Mononuclear cell (primary cell): ENCODE data around the gene RMND5A. TPM values are rescaled to one million over a fixed set of nuclear protein-coding genes. Genes with fewer than 3 reads are reported as not detected.
A peak's percentile ranks its signal among the peaks of the same experiment; 100 is the strongest.
"Not testable (repeated sequence)": the region's sequence is repeated elsewhere in the genome, so short reads cannot be mapped to it uniquely, and the experiment has no call there.

Experiments
- H3K27me3 ChIP-seq: 2 replicates; pipeline ENCODE4 v1.6.0; 2011; ENCODE audit warnings: low read length, control low read depth; ENCODE audit not compliant: insufficient read depth
- H3K4me1 ChIP-seq: 2 replicates; pipeline ENCODE4 v1.5.1; 2011; ENCODE audit warnings: mild to moderate bottlenecking, low read length, control low read depth; ENCODE audit not compliant: insufficient read depth
- H3K4me3 ChIP-seq: 2 replicates; pipeline ENCODE4 v1.5.1; 2011; ENCODE audit warnings: mild to moderate bottlenecking, low read length, moderate library complexity
- H3K9me3 ChIP-seq: 2 replicates; pipeline ENCODE4 v1.5.1; 2011; ENCODE audit warnings: low read depth, mild to moderate bottlenecking, control low read depth, low read length
- total RNA-seq: library from RNA; depleted of rRNA; stranded (reverse); fragments of >200 nt; gene quantifications from one replicate; pipeline ENCODE4 v1.2.3, GENCODE V29; 2012

RMND5A gene, protein sequence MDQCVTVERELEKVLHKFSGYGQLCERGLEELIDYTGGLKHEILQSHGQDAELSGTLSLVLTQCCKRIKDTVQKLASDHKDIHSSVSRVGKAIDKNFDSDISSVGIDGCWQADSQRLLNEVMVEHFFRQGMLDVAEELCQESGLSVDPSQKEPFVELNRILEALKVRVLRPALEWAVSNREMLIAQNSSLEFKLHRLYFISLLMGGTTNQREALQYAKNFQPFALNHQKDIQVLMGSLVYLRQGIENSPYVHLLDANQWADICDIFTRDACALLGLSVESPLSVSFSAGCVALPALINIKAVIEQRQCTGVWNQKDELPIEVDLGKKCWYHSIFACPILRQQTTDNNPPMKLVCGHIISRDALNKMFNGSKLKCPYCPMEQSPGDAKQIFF
- 47.1 TPM for total RNA-seq

DNA sequence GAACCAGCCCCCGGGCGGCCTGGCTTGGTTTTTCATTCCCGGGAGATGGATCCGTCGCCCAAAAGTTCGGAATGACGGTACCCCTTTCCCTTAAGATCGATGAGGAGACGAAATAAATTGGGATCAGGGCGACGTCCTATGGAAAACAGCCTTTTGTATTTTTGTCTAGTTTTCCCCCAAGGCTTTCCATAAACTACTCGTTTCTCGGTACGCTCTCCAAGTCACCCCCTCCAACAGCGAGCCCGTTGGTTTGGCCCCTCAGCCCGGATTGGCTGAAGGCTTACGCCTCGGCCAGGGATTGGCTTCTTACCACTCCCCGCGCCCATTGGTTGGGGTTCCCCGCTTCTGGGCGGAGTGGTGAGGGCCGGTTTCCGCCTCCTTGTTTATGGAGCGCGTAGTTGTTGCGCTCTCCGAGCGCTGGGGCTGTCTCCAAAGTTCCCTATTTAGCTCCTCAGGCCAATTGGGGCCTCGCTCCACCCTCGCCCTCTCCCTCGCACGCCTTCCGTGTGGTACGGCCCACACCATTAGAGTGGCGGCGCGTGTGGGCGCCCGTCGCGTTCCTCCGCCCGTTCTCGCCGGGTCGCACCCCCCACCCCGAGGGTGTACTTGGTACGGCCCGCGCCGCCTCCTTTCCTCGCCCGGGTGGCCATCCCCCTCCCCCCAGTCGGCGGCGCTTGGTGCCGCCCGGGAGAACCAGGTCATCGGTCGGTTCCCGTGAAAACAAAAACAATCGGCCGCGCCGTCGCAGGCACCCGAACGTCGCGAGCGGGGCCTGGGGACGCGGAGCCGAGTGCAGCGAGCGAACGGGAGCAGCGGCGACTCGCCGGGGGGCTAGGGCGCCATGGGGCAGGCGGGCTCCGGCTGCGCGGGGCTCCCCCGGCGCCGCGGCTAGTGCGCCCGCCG is at the start of gene RMND5A:
RMND5A (plus strand) TSS at position 655 of the 903 bp plus-strand sequence. CDS start 377 bp downstream, outside the sequence.
- not testable (repeated sequence) for H3K9me3 ChIP-seq, H3K4me1 ChIP-seq, H3K27me3 ChIP-seq
- H3K4me3 ChIP-seq: peak within 1 kb of the TSS; percentile 48

DNA sequence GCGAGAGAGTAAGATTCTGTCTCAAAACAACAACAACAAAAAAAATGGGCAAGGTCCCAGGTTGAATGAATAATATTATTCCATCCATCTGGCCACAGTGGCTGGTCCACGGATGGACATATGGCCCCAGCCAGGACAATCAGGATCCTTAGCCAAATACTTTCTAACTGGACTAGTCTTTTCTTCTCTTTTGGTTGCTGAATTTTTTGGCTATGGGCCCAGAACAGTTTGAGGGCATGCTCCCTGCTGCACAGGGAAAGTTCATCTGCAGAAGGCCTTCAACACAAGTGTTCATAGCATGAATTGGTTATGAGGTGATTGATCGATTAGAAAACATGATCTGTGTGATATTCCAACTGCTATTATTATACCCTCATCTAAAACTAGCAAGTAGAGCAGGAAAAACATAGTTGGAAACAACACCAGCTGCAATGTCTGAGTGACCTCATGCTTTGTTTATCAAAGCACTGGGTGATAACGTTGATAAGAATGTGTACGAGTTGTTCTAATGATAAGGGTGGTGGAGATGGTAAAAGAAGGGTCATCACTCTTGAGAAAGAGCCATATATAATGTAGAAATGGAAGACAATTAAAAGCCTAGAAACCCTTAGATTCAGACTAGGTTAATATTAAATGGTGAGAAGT is 48.6 kb upstream of the RMND5A start:
- Histone ChIP-seq H3K4me3 (no peak overlapping the region), H3K9me3 (no peaks in the 10 kb centered on the region), H3K4me1 (no peaks in the 10 kb centered on the region), H3K27me3 (no peaks in the 10 kb centered on the region)

DNA sequence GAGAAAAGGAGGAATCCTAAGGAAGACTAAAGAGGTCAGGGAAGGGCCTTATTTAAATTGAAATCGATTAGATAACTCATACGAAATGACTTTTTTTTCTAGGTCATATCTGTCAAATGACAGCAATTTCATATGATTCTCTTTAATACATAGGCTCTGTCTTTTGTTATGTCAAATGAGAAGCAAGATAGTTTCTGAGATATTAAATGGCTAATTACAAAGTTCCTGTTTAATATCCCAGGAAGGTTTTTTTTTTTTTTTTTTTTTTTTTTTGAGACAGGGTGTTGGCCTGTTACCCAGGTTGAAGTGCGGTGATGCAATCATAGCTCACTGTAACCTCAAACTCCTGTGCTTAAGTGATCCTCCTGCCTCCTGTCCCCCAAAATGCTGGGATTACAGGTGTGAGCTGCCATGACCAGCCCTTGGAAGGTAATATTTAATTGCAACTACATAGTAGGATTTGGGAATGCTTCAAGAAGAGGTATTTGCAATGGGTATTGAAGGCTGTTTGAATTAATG is 48.0 kb upstream of the RMND5A start:
- Histone ChIP-seq H3K4me3 (no peak overlapping the region), H3K27me3 (no peaks in the 10 kb centered on the region), H3K9me3 (no peaks in the 10 kb centered on the region), H3K4me1 (no peaks in the 10 kb centered on the region)

DNA sequence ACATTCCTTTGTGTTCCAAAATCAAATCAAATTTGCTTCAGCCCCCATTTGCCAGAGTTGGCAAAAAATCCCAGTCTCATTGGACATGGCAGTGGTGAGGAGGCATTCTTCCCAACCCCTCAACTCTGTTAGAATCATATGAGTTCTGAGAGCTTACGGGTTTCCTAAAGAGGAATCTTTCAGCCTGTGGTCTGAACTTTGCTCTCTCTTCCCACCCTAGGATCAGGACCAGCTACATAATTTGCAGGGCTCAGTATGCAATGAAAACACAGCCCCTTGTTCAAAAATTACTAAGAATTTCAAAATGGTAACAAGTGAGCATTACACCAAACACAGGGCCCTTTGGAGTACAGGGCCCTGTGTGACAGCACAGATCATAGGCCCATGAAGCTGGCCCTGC is 47.1 kb upstream of the RMND5A start:
- Histone ChIP-seq H3K4me1 (no peaks in the 10 kb centered on the region), H3K4me3 (no peak overlapping the region), H3K27me3 (no peaks in the 10 kb centered on the region), H3K9me3 (no peaks in the 10 kb centered on the region)

DNA sequence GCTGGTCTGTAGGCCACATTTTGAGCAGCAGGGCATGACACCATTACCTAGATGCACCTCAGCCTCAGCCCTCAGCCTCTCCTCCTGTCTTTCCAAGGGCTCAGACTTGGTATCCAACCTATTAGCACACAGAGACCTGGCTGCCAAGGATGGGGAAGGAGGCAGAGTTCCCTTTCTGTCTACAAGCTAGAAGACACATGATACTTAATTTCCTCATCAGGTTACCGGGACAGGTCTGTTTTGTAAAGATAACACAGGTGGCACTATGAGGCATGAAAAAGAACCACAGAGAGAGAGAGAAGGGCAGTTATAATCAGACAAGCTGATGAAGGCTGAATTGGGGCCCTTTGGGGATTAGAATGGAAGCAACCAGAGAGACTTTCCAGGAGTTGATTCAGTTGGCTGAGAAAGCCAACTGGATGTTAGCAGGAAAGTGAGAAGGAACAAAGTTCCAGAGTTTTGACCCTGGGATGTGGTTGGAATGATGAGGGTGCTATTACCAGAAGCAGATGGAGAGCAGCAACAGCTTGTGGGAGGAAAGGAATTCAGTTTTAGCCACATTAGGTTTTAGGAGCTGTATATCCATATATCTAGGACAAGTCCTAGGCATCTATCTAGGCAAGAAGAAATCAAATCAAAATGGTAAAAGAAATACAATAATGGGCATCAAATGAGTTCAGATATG is 46.0 kb upstream of the RMND5A start:
- Histone ChIP-seq H3K27me3 (no peaks in the 10 kb centered on the region), H3K9me3 (no peaks in the 10 kb centered on the region), H3K4me3 (no peak overlapping the region), H3K4me1 (no peaks in the 10 kb centered on the region)

DNA sequence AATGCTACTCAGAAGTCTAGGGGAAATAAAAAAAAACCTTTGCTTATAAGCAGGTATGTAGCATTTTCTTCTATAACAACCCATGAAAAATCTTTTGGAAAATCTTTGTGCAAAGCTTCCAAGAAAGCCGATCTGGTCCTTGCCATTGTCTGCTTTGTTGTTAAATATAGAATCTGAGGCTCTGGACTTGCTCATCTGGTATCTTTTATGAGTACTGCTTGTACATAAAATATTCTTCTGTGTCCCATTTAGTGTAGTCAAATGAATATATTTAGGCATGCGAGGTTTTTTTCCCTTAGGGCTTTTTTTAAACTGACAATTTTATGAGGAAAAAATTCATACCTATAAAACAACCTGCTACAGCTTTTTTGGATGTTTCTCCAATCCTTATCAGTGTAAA is 45.0 kb upstream of the RMND5A start:
- no peaks in the 10 kb centered on the region for H3K4me1 ChIP-seq
- H3K9me3 ChIP-seq: no peaks in the 10 kb centered on the region
- no peak overlapping the region for H3K4me3 ChIP-seq
- no peaks in the 10 kb centered on the region for H3K27me3 ChIP-seq

DNA sequence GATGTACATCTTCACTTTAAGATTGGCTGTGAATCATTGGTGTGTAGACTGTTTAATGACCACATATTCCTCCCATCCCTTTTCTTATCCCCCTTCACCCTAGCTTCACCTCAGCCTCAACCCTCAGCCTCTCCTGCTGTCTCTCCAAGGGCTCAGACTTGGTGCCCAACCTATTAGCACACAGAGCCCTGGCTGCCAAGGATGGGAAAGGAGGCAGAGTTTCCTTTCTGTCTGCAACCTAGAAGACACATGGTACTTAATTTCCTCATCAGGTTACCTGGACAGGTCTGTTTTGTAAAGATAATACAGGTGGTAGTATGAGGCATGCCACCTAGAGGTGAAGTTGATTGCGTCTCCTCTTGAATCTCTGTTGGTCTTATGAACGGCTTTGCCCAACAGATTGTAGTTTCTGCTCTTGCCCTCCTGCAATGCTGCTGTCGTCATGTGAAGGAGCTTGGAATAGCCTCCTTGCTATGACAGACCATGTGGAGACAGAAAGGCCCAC is 44.5 kb upstream of the RMND5A start:
- Histone ChIP-seq H3K4me1 (no peaks in the 10 kb centered on the region), H3K4me3 (no peak overlapping the region), H3K9me3 (no peaks in the 10 kb centered on the region), H3K27me3 (no peaks in the 10 kb centered on the region)

DNA sequence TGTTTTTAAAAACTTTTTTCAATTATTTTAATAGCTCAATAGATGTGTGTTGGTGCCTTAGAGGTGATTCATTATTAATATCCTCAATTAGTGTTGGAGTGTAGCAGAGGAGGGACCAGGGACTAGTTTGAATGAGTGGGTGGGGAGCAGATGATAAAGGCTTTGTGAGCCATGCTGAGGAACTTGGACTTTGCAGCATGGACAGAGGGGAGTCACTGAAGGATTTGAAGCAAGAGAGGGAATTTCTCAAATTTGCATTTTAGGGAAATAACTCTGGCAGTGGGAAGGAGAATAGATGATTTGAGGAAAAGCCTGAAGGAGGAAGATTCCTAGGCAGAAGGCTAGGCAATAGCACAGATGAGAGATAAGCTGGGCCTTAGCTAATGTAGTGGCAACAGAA is 42.3 kb upstream of the RMND5A start:
- Histone ChIP-seq H3K27me3 (no peaks in the 10 kb centered on the region), H3K4me3 (no peak overlapping the region), H3K4me1 (no peaks in the 10 kb centered on the region), H3K9me3 (no peaks in the 10 kb centered on the region)

DNA sequence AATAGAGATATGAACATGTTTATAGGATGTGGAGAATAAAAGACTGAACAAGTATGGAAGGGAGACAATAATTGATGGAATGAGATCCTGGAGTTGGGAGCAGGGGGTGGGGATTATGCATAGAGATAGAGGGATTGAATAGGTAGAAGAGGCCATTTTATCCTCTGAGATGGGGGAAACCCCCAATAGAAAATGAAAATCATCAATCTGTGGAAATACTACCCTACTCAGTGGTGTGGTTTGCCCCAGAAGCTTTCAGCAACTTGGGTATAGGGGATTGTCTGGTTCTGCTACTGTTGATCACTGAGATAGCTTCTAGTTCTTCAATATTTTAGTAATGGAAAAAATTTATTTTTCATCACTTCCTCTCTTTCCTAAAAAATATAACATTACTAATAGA is 41.1 kb upstream of the RMND5A start:
- H3K9me3 ChIP-seq: no peaks in the 10 kb centered on the region
- no peak overlapping the region for H3K4me3 ChIP-seq
- H3K4me1 ChIP-seq: no peaks in the 10 kb centered on the region
- H3K27me3 ChIP-seq: no peaks in the 10 kb centered on the region

DNA sequence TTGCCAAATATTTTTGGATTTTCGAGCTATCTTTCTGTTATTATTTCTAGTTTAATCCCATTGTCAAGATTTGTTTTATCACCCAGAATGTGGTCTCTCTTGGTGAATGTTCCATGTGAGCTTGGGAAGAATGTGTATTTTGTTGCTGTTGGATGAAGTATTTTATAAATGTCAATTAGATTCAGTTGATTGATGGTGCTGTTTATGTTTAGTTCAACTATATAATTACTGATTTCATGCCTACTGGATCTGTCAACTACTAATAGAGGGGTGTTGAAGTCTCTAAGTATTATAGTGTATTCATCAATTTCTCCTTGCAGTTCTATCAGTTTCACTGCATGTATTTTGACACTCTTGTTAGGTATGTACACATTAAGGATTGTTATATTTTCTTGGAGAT is 34.7 kb upstream of the RMND5A start:
- Histone ChIP-seq H3K4me1 (no peaks in the 10 kb centered on the region), H3K9me3 (no peaks in the 10 kb centered on the region), H3K4me3 (no peak overlapping the region), H3K27me3 (no peaks in the 10 kb centered on the region)

DNA sequence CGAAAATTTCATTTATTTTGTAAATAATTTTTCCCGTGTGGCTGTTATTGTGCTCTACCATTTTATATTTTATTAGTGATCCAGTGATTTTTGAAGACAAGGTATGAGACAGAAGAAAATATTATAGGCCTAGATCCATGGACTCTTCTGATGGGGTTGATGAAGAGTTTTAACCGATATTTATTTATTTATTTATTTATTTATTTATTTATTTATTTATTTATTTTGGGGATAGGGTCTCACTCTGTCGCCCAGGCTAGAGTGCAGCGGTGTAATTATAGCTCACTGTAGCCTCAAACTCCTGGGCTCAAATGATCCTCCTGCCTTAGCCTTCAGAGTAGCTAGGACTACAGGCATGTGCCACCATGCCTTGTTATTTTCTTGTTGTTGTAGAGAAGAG is 33.6 kb upstream of the RMND5A start:
- Histone ChIP-seq H3K27me3 (no peaks in the 10 kb centered on the region), H3K9me3 (no peaks in the 10 kb centered on the region)

DNA sequence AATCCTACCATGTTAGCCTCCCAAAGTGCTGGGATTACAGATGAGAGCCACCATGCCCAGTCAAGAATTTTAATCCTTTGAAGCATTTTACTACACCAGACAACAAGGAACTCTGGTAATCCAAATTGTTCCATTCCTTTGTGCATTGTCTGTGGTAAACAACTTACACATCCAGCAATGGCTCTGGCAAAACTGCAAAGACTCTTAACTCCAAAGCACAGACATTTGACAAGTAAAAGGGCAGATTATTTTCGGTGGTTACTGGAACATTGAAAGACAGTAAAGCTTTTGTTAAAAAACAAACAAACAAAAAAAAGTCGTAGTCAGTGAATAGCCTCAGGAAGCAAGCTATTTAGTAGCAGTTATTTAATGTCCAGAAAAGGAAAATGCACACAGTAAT is 33.2 kb upstream of the RMND5A start:
- Histone ChIP-seq H3K27me3 (no peaks in the 10 kb centered on the region), H3K9me3 (no peaks in the 10 kb centered on the region), H3K4me1 (no peaks in the 10 kb centered on the region), H3K4me3 (no peak overlapping the region)

More for the DNA sequence above, 33.6 kb upstream of the RMND5A start:
- no peak overlapping the region for H3K4me3 ChIP-seq
- no peaks in the 10 kb centered on the region for H3K4me1 ChIP-seq

DNA sequence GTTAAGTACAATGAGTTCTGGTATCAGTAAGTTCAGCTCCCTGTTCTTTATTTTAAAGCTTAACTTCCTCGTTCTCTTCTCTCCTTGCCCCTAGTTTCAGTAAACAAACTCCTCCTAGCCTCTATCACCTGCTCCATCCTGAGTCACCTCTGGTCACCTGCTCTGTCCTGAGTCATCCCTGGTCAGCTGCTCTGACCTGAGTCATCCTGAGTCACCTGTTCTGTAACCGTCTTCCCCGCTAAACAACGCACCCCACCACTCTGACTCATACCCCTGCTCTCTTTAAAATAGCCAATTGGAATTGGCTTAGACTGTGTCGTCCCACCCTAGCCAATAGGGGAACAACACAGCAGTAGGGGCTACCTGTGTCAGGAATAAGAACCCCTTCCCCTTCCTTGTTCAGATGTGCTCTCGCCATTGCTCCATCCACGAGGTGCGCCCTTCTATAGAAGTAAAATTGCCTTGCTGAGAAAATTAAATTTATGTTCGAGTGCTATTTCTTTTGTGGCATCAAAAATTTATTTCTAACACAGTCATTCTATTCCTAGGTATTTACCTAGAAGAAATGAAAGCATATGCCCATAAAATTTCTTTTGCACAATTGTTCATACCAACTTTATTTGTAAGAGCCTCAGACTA is 24.9 kb upstream of the RMND5A start:
- Histone ChIP-seq H3K4me1 (peaks cover 5% of the 10 kb centered on the region), H3K9me3 (peaks cover 6% of the 10 kb centered on the region), H3K27me3 (no peaks in the 10 kb centered on the region), H3K4me3 (no peak overlapping the region)

DNA sequence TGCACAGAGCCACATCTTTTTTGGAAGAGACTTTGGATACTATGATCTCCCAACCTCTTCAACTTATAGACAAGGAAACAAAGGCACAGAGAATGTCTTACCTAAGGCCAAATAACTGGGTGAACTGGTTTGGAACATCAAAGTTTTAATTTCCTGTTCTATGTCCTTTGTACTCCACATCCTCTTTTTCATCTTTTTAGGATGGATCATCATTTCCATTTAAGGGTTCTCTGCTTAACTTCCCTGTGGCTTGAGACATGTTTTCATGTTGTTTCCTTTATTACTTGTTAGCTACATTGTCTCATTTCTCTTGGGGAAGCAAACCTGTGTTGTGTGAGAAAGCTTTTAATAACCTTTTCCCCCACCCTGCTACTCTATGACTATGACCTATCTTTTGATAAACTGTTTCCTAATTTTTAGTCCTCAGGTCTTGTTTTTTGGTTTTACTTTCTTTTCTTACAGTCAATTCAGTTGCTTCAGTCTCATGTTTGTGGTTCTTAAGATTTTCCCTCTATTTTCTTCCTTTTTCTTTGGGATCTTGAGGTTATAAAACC is 22.5 kb upstream of the RMND5A start:
- Histone ChIP-seq H3K27me3 (no peaks in the 10 kb centered on the region), H3K4me3 (no peak overlapping the region), H3K9me3 (peaks cover 5% of the 10 kb centered on the region), H3K4me1 (peaks cover 5% of the 10 kb centered on the region)
